ENCODE results near the gene WIPI1. TPM values are rescaled to one million over a fixed set of nuclear protein-coding genes. Genes with fewer than 3 reads are reported as not detected.
A peak's percentile ranks its signal among the peaks of the same experiment; 100 is the strongest.

The WIPI1 gene
- total and polyA plus RNA-seq, 9 of the 15 experiments (the other 6 are each of a cell fraction or from before 2014, with no cell fraction given): 3.7 to 23.5 (median 11.8) TPM

GRCh38 chr17:68424861-68425260 is 32.4 kb downstream of the WIPI1 start:
- no peaks in the 10 kb centered on the region for H3K79me2 ChIP-seq (ENCODE audit: control insufficient read depth, insufficient read depth, low read length)
- ChIA-PET POLR2A (interaction anchor here (0.6 to 1.6 kb wide), 5 partner anchors 9 to 224 kb away, joined by 3 to 5 read pairs (median 4); partner anchors contain the start of gene WIPI1), CTCF (ENCODE audit: low intra/inter-chr PET ratio) (no interaction called here)
- H3K4me2 ChIP-seq (ENCODE audit: insufficient read depth, low read length): no peak overlapping the region
- no peaks in the 10 kb centered on the region for H3K9me1 ChIP-seq (ENCODE audit: control insufficient read depth, insufficient read depth, low read length)
- H3K4me1 ChIP-seq (replicated peaks in 1 of 2; ENCODE audit: control insufficient read depth in 2 of 2, insufficient read depth in 2 of 2, low read length in 2 of 2): no peaks in the 10 kb centered on the region; a peak in 1 of 5 replicates
- H3K27me3 ChIP-seq (ENCODE audit: control insufficient read depth in 2 of 2, insufficient read depth in 2 of 2, low read length in 2 of 2): peaks cover 7 to 22% of the 10 kb centered on the region in 2 experiments
- no peak overlapping the region for H3K4me3 ChIP-seq
- 37% methylated on average over 6 of the region's 6 CpGs for WGBS (ENCODE audit: insufficient coverage, low coverage, missing lambda C conversion rate)
- 0 out of 3 replicates have a peak, but pooled peaks cover 2% of the 10 kb centered on the region for H3K36me3 ChIP-seq (ENCODE audit: control insufficient read depth, insufficient read depth, low read length)
- DNase-seq (ENCODE audit: extremely low read depth in 1 of 4, low spot score in 3 of 4) (no peak), FAIRE-seq (no peak), ATAC-seq (peak; percentile 48; the same call in 2 of the 3 replicates)
- no peaks in the 10 kb centered on the region for H3K9me3 ChIP-seq (replicated peaks; ENCODE audit: control insufficient read depth, insufficient read depth, low read depth, low read length)
- H2AFZ ChIP-seq (ENCODE audit: low read depth, low read length): no peak overlapping the region
- intact Hi-C loops (cut with micrococcal nuclease): no loop called here
- BruUV-seq (replicated peaks): no TSS peak
- 0 out of 2 replicates have a peak, but pooled peaks cover 5% of the 10 kb centered on the region for H4K20me1 ChIP-seq (replicated peaks; ENCODE audit: control insufficient read depth, insufficient read depth, low read length)
- H3K9ac ChIP-seq (ENCODE audit: insufficient read depth in 1 of 2, low read depth in 2 of 2, low read length in 2 of 2): no peak overlapping the region
- in situ Hi-C loops (cut with MboI): no loop called here
- no peak overlapping the region for H3K27ac ChIP-seq (ENCODE audit: extremely low read depth, low read depth, low read length)
- TF ChIP-seq TFAP4 (CRISPR knock-in tag; IDR thresholded peaks at IDR 0.05; ENCODE audit: borderline replicate concordance): no peak
- no peak for TF ChIP-seq DLX4 (CRISPR knock-in tag; IDR thresholded peaks at IDR 0.05)
- TF ChIP-seq THRB (CRISPR knock-in tag; conservative IDR thresholded peaks at IDR 0.05): no peak
- no peak for TF ChIP-seq CTCFL (IDR thresholded peaks at IDR 0.05; ENCODE audit: borderline replicate concordance, insufficient read depth, low read depth, low read length, poor library complexity, severe bottlenecking)
- no peak for TF ChIP-seq ZNF165 (CRISPR knock-in tag; IDR thresholded peaks at IDR 0.05; ENCODE audit: borderline replicate concordance)
- TF ChIP-seq UBTF (IDR thresholded peaks at IDR 0.05; ENCODE audit: borderline replicate concordance in 1 of 2, low read depth in 2 of 2, low read length in 2 of 2): no peak
- TF ChIP-seq ZNF699 (CRISPR knock-in tag; IDR thresholded peaks at IDR 0.05; ENCODE audit: insufficient replicate concordance): no peak
- no peak for TF ChIP-seq ZFP1 (CRISPR knock-in tag; IDR thresholded peaks at IDR 0.05)
- TF ChIP-seq HLTF (IDR thresholded peaks at IDR 0.05): no peak
- no peak for TF ChIP-seq ATF1 (CRISPR knock-in tag; IDR thresholded peaks at IDR 0.05)
- no peak for TF ChIP-seq ATF1 (tag; IDR thresholded peaks at IDR 0.05)
- TF ChIP-seq ZBTB17 (CRISPR knock-in tag; IDR thresholded peaks at IDR 0.05): no peak

Measured in K562 (cell line).